ENCODE results near the gene ARFGEF2.
"Not testable (repeated sequence)": the region's sequence is repeated elsewhere in the genome, so short reads cannot be mapped to it uniquely, and the experiment has no call there.

The ARFGEF2 gene

DNA sequence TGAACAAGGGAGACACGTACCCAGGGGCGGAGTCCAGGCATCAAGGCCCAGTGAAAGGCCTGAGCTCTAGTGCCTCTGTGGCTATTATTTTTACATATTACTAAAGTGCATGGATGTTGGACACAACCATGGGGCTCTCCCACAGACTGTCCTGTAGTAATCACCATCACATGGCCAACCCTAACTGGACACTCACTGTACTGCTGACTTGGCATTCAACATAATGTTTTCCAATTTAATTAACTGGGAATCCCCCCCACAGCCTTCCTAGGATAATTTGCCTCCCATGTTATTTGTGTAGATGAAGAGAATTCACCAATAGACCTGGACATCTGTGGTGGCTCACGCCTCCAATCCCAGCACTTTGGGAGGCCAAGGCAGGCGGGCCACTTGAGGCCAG lies 34.5 kb downstream of the ARFGEF2 start:
- DNase-seq = no peak

DNA sequence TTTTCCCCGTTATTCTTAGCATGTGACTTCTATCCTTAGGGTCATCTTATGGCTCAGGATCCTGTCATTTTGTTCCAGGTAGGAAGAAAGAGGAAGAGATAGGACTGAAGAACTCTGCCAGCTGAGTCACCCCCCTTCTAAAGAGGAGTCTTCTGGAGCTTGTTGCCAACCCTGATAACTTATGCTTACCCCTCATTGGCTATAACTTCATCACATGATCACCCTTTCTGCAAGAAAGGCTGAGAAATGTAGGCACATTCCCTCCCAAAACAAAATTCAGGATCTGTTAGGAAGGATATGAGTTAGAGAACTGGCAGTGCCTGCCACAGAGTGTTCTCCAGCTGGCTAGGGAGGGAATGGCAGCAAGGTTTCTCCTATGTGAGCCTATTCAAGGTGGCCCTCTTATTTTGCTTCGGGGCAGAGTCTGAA lies 35.6 kb downstream of the ARFGEF2 start:
- DNase-seq = no peak

DNA sequence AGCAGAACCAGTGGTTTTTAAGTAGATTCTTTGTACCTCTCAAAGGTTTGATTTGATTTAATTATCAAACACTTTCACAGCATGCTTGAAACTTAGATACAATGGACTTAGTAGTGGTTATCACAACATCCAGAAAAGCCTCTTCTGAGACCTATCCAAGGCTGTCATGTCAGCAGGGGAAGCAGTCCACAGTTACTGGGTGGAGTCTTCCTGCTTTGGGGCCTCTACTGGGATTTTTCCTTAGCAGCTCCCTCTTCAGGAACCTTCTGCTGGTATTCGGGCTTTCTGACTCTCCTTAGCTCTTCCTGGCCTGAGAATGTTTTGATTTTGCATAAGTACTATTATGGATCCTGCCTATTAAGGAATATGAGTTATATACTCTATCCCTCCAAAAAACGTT lies 36.0 kb downstream of the ARFGEF2 start:
- DNase-seq = no peak

DNA sequence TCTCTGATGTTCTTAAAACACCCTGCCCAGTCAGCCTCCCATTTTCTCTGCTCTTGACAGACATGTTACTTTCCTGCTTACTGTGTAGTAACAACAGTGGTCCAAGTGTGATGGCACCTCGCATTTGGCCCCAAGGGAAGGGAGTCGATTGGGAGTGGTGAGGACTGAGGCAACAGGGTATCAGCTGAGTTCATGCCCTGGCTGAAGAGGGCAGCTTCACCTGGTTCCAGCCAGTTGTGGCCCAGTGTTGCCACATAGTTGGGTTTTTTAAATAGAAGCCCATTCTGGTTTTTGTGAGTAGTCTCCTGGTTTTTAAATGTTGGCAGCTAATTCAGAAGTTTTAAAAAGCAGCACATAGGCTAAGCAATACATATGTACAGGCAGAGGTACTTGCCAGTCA lies 37.2 kb downstream of the ARFGEF2 start:
- no peak for DNase-seq

DNA sequence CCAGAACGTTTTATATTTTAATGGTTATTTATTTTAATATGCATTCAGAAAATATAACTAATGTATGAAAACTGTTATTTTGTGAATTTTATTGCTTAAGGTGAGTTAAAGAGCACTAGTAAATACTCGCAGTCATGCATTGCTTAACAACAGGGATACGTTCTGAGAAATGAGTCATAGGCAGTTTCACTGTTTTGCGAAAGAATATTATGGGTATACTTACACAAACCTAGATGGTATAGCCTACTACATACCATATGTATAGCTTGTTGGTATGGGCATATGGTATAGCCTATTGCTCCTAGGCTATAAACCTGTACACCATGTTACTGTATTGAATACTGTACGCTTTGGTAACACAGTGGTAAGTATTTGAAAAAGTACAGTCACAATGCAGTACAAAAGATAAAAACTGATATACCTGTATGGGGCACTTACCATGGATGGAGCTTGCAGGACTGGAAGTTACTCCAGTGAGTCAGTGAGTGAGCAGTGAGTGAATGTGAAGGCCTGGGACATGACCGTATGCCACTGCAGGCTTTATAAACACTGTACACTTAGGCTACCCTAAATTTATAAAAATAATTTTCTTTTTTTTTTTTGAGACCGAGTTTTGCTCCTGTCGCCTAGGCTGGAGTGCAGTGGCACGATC lies 38.5 kb downstream of the ARFGEF2 start:
- no peak for DNase-seq

DNA sequence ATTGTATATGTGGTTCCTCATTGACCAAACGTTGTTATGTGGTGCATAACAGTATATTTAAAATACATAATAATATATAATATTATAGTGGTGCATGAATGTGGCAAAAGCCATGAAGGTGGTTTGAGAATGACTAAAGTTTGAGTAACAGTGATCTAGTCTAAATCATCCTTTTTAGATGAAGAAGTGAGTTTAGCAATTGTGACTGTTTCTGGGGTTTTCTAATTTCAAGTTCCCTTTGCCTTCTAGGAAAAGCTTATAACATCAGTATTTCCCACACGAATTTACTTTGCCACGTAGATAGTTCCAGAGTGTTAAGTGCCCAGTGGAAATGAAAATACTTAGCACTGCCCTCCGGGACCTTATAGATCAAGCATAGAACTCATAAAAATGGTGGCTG lies 40.9 kb downstream of the ARFGEF2 start:
- DNase-seq = no peak

DNA sequence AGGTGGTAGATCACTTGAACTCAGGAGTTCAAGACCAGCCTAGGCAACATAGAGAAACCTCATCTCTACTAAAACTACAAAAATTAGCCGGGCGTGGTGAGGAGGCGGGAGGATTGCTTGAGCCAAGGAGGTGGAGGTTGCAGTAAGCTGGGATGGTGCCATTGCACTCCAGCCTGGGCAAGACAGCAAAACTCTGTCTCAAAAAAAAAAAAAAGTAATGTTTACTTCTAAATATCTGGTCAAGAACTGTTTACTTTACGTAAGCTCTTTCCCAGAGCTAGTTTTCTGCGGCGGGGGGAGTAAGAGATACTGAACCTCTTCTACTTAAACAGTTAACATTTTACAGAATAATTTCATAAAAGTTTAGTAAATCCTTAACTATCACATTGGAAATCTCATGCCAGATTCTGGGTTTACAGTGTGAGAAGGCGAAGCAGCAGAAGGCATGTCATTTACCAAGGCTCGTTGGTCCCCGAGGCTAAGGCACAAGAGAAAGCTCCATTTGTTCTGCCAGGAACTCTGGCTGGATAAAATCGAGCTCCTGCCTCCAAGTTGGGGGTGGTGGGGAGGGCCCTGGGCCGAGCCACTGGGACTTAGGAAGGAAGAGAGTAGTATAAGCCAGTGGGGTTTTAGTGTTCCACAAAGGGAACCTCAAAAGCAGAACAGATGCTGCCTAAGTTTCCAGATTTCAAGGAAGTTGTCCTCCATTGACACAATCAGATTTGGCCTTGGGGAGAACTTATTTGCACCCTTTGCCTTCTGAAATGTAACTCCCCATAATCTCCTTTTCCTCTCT lies 41.7 kb downstream of the ARFGEF2 start:
- no peak for DNase-seq

DNA sequence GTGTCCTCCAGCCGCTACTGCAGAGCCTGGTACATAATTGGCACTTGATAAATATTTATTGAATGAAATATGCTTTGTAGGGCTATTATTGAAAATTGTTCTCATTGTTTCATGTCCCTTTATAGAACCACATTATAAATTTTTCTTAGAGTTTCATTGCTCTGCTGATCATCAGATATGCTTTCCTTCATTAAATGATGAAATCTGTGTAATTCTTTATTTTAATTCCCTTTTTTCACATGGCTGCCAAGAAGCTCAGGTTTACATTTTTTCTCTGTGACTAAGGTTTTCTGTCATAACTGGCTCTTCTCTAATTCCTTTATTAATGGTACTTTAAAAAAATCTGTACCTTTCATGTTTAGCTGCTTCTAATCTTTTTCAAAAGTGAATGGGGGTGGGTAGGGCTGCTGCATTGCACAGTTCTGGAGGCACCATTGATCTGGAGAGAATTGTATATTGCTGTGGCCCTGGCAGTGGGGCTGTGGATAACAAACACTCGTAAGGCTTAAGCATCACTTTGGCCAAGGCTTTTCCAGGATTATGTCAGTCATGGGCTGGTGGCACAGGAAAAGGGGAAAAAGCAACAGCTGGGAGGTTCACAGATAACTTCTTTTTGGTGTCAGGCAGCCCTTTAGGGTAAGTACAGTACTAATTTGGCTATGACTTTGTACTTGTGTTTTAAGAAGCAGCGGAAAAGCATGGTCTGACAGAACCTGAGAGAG lies 43.8 kb downstream of the ARFGEF2 start:
- DNase-seq = no peak

DNA sequence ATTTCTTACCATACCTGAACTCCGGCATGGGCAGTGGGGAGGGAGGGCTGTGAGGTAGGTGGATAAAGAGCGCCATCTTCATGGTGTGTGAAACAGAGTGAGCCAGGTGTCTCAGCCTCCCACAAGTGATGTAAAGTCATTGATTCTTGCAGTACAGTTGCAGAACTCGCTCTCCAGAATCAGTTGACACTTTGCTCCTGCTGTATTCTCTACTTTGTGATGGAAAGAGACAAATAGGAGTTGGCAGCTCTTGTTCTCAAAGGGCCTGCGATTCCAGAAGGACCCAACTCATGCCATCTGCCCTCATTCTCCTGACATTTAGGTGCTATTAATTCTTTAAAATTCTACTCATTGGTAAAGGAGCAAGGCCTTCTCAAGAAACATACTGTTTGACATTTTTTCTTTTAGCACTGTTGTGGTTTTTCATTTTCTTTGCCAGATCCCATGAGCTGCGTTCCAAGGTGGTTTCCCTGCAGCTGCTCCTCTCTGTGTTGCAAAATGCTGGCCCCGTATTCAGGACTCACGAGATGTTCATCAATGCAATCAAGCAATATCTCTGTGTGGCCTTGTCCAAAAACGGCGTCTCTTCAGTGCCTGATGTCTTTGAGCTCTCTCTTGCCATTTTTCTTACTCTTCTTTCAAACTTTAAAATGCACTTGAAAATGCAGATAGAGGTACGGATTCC lies 49.3 kb downstream of the ARFGEF2 start:
- DNase-seq = no peak

DNA sequence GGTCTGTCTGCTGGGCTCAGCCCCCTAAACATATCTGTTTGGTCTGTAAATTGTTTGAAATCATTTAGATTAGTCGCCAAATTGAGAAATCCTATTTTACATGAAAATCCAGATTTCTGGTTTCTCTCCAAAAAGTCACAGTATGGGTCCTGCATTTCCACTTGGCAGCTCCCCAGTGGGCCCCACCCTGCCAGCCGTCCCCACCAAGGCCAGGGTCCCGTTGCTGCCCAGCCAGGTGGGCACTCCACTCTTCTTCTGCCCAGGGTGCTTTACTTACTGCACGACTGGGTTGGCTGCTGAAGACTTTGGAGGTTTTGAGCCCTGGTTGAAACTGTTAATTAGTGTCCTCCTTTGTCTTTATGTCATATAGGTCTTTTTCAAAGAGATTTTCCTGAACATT lies 50.4 kb downstream of the ARFGEF2 start:
- DNase-seq = no peak

DNA sequence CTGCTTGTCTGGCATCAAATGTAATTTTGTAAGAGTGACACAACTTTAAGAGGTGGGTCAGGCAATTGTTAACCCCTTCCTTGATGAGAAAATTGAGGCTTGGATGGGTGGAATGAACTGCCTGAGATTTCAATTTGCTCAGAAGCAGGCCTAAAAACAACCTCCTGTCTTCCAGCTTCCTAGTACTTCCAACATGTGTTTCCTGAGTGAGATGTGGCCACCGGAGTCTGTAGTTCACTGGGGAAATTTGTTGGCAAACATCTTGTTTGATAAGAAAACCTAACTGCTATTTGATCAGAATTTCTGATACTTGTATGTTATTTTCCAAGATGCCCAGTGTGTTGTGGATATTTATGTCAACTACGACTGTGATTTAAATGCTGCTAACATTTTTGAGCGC lies 51.3 kb downstream of the ARFGEF2 start:
- no peak for DNase-seq

DNA sequence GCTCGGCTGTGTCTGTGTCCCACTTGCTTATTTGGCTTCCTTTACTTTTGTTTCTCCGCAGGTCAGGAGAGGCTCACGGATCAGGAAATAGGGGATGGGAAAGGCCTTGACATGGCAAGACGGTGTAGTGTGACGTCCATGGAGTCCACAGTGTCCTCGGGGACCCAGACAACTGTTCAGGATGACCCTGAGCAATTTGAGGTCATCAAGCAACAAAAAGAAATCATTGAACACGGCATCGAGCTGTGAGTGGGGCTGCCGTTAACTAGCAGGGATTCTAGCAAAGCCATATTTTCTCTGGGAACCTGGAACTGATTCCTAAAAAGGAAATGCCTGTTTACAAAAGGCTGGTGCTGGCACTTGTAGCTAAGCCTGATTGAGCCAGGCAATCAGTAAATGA lies 54.4 kb downstream of the ARFGEF2 start:
- DNase-seq = no peak

DNA sequence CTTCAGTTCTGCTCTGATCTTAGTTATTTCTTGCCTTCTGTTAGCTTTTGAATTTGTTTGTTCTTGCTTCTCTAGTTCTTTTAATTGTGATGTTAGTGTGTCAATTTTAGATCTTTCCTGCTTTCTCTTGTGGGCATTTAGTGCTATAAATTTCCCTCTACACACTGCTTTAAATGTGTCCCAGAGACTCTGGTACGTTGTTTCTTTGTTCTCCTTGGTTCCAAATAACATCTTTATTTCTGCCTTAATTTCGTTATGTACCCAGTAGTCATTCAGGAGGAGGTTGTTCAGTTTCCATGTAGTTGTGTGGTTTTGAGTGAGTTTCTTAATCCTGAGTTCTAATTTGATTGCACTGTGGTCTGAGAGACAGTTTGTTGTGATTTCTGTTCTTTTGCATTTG lies 58.5 kb downstream of the ARFGEF2 start:
- DNase-seq = not testable (repeated sequence)

DNA sequence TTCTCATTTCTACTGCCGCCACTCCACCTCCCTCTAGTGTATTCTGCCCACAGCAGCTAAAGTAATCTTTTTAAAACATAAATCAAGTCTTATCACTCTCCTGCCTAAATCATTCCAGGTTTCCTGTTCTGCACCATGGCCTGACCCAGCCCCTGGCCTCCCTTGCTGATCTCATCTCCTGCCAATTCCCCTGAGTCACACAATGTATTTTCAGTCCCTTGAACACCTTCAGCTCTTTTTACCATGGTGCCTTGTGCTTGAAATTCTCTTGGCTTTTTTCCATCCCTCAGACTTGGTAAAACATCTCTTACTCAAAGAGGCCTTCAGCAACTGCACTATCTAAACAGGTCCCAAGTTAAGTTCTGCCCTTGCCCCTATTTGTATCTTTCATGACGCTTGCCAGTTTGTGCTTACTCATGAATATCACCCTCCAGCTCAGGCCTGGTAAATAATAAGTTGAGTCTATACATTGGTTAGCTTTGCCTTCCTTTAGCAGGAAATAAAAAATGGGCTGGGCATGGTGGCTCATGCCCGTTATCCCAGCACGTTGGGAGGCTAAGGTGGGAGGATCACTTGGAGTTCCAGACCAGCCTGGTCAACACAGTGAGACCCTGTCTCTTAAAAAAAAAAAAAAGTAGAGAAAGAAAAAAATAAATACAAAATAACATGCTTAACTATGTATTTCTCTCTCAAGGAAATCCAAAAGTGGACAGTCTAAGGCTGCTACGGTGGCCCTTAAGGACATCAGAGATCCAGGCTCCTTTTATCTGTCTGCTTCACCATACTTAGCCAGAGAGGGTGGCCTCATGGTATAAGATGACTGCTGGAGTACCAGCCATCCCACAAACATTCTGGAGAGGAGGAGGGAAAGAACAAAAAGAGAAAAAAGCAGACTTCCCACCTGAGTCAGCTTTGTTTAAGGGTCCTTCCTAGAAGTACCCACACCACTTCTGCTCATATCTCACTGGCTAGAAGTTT lies 62.2 kb downstream of the ARFGEF2 start:
- DNase-seq = no peak

DNA sequence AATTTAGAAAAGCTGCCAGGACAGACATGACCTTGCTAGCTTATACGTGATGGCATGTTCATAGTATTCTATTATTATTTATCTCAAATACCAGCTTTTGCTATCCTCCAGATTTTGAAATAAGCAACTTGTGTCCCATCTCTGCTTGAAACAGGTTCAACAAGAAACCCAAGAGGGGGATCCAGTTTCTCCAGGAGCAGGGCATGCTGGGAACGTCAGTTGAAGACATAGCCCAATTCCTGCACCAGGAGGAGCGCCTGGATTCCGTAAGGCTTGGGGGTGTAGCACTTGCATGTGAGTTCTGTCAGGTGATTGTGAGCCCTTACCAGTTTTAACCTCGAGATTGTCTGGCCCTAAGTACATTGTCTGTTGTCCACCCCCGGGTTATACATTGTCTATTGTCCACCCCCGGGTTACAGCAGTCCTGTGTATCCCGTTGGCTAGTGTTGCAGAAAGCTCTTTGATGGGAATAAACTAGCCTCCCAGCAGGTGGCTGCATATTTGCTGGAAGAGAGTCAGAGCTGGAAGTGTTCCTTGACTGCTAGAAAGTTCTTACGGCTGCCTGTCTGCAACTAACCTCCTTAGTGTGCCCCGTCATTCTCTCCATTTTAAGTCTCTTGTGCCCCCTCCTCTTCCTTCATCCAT lies 63.2 kb downstream of the ARFGEF2 start:
- no peak for DNase-seq

DNA sequence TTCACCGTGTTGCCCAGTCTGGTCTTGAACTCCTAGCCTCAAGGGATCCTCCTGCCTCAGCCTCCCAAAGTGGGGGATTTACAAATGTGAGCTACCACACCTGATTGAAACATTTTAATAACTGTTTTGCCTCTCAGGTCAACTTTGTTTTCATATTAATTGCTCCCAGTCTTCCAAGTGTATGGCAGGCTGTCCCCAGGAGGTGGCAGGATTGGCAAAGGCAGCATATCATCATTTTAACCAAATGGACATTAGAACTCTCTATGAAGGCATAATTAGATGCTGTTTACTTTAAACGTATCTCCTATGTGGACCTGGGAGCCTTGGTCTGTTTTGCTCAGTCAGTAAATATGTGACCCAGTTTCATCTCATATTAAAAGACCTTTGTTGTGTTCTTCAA lies 65.4 kb downstream of the ARFGEF2 start:
- DNase-seq = no peak

DNA sequence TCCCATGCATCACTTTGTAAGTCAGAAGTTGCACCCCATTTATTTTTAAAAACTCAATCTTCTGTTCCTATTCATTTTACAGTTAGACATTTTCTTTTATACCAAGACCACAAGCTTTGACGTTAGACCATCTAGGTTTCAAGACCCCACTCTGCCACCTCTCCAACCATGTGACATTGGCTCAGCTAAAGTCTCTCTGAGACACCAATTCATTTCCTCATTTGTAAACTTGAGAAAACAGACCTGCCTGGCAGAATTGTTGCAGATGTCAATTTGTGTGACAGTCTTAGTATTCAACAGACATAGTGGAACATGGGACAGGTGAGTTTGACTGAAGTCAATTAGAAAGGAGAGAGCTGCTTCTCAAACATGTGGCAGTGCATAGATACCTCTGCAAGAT lies 69.0 kb downstream of the ARFGEF2 start:
- DNase-seq = no peak

DNA sequence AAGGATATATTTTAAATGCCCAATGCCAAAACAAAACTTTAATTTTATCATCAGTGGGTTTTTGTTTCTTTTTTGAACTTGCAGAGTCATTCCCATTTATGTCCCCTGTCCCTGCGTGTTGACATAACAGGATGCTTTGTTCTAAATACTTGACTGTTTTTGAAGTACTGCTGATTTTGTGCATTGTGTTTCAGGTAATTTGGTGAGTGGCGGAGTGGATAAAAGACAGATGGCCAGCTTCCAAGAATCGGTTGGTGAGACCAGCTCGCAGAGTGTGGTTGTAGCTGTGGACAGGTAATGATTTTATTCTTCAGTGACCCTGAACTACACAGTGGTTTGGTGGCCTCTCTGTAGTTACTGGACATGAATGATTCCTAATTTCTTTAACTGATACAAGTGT lies 74.1 kb downstream of the ARFGEF2 start:
- no peak for DNase-seq

DNA sequence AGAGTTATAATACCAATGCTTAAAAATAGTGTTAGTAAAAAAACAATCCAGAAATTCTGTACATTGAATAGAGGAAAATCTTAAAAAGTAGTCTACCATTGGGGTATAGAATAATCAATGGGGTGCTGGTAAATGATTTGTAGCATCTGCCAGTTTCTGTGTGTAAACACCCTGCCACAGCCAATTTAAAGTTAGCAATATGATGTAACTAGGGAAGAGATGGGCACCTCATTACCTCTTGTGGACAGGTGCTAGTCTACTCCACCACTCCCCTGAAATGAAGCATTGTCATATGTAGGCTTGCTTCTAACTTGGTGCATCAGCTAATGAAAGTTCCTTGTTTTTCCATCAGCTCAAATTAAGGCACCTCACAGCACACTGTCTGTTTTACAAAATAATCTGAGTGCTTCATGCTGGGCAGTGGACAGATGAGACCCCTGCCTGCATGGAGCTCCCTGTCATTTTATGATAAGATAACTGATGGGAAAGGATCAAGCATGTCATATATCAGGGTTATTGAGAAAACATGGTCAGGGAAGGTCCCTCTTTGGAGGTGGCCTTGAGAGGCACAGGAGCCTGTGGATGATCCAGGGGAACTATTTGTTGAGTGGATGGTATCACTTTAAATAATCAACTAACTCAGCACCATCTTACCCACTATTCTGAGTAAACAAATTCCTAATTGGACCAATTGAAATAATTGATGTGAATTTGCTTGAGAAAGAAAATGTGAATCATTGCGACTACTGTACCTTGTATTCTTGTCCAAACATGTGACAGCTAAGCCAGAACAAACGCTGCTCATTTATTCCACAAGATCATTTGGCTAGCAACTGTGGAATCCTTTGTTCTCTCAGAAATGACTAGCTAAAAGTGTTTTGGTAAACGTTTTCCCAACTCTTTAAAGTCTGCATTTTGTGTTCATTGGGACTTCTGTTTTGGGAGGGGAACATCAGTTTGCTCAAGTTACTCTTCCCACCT lies 78.7 kb downstream of the ARFGEF2 start:
- DNase-seq = no peak

DNA sequence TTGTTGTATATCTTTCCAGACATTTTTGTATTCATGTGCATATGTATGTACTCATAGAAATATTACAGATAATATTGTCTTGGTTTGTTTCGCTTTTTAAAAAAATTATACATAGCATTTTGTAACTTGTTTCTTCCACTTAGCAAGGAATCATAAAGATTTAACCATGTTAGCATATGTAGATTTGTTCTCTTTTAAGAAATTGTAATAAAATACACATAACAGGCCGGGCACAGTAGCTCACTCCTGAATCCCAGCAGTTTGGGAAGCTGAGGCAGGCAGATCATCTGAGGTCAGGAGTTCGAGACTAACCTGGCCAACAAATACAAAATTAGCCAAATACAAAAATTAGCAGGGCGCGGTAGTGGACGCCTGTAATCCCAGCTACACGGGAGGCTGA lies 80.2 kb downstream of the ARFGEF2 start:
- DNase-seq = no peak
